Right lung (tissue), 5 donors: ENCODE measurements around the gene USP6NL. TPM values are rescaled to one million over a fixed set of nuclear protein-coding genes. Genes with fewer than 3 reads are reported as not detected.

ENCODE experiments used
- DNase-seq, 2 donors: peaks; one replicate each; pipeline ENCODE4 v3.0.0-alpha.2; 2013
- polyA plus RNA-seq, 5 donors: library from polyadenylated mRNA; unstranded; fragments of 120-200 nt; gene quantifications; one replicate each; pipeline versions ENCODE4 v1.2.1 to v1.2.3, GENCODE V29; 2013; ENCODE audit warnings: inconsistent platforms in 1 of 5, low replicate concordance in 1 of 5; ENCODE audit not compliant: insufficient read length in 5 of 5, insufficient read depth in 1 of 5

The USP6NL gene
- polyA plus RNA-seq, 5 donors = 19.2 to 26.9 (median 24.9) TPM

DNA sequence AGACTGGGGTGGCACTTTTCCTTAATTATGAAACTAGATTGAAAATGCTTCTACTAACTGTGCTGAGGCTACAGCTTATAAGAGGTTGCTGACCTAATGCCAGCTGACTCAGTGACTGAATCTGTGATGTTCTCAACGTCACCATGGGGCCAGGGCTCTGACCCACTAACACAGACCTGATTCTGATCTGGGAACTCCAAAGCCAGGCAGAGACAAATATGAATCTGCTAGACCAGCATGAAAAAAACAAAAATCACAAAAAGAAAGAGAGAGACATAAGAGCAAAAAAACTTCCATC is 16.1 kb downstream of the USP6NL start:
- DNase-seq = no peak

DNA sequence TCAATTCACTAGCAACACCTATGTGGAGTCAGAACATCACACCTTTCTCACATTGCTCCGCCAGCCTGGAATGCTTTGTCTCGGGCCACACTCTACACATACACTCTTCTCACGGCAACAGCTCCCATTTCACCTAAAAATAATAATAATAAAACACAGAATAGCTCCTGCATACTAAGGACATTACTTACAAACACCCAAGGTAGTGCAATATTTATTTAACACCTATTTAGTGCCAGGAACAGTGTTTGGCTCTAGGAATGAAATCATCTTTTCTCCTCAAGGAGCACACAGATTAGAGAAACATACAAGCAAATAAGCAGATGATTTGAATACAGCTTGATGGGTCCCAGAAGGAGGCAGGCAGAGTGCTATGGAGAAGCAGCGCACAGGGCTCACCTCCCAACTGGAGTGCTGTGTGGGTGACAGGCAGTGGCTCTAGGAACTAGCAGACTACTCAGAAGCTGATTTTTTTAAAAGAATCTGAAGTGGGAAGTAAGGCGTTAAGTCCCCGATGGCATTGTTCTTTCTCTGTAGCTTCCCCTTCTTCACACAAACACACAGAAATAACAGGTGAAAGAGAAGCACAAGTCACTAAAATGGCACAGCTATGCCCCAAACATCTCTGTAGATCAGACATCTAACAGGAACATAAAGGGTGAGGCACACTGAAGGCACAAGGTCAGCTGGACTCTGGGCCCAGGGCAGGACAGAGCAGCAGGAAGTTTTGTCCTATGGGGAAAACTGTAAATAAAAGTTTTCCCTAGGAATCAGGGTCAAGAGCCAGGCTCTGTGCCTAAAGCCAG is 16.7 kb downstream of the USP6NL start:
- DNase-seq = no peak

DNA sequence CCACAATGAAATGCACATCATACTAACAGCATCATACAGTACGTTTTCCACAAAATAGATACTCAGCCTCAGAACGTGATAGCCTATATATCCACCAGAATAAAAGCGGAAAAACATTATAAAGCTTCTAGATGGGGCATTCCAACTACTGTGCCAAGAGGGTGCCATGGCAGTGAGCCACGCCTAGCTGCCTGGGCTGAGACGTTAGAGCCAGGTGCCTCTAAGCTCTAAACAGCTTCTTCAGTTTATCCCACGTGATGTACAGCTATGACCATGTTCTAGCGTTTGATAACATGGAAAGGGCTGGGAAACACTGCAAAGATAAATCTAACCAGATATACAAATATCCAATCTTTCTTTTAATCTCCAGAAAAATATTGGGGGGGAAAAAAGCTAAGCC is 17.8 kb downstream of the USP6NL start:
- no peak for DNase-seq

DNA sequence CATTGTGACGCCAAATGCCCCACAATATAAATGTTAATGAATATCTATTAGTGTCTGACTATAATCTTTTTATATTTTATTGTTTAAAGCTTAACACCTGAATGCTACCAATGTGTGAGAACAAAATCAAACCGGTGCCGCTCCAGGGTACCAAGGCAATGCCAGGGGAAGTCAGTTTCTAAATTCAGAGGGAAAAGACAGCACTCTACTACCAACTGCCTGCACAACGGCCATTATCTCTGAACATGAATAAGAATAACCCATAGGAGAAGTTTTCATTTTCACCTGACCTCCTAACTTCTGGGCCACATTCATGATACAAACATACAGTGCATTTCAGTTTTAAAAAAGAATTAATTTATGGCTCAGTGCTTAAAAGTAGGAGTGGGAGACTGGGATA is 21.7 kb downstream of the USP6NL start:
- no peak for DNase-seq

DNA sequence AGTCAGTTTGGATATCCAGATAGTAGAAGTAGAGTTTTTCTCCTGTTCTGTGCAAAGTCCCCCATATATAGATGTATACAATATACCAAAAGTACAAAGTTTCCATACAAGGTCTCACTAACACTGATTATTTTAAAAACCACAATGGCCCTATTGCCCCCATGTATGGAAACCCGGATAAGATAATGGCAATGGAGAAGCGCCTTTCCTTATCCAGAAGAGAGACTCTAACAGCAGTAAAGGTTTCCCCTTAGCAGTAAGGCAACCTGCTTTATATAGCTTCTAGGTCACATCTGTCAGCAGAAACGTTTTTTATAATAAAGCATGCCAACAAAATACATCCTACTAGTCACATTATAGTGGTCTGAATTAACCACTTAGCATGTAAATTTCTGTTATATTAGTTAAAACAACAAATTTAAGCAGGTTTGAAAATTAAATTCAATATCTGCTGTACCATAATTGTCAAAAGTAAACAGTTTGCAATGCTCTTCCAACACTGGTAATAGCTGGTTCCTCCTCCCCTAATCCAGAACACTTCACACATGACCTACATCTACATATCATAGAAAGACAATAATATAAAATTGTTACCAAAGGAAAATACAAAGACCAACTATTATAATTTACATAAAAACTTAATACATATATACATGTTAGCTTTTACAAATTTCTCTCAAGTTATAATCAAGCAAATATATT is 22.4 kb downstream of the USP6NL start:
- DNase-seq = no peak

DNA sequence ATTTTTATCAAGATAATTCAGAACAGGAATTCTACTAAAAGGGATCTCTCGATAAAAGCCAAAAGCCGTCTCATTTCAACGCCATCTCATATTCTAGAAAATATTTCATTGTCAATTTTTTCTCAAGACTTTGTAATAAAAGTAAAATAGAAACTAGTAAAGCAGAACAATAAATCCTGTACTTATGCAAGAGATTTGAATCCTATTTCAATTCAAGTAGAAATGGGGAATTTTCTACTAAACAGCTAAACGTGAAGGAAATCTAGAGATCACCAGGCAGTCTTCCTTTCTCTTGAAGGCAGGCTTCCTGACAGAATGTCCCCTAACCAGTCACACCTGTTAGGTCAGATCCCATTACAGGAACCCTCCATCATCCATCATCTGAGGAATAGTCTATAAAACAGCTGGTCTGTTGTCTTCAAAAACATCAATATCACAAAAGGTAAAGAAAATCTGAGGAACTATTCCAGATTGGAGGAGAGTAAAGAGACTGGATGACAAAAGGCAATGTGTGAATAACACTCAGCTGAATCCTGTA is 23.7 kb downstream of the USP6NL start:
- DNase-seq = no peak

DNA sequence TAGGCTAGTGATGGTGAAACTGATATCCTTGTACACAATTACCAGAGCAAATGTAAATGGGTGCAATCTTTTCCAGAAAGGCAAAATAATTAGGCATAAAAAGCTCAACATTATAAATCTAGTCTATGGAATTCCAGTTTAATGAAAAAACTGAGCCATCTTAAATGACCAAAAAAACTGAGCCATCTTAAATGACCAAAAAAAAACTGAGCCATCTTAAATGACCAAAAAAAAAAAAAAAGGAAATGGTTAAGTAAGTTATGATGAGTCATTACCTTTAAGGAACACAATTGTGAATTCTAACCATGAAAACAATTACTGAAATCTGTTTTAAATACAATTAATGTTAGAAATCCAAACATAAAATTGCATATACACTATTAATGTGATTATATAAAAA is 25.3 kb downstream of the USP6NL start:
- DNase-seq = no peak

DNA sequence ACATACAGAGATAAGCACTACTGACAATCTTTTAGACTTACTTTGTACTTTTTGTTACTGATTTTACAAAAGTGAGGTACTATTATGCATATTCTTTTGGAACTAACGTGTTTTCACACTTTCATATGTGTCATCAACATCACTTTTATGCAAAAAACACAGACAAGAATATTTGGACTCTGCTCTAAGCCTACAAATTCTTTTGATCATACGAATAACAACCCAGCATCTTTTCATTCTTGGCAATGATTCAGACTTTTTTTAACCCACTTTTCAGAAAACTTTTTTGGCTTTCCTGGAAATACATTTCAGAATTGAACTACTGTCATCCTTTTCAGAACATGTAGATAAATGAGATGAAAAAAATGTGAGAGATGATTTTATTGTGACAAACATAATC is 30.2 kb downstream of the USP6NL start:
- DNase-seq = no peak

DNA sequence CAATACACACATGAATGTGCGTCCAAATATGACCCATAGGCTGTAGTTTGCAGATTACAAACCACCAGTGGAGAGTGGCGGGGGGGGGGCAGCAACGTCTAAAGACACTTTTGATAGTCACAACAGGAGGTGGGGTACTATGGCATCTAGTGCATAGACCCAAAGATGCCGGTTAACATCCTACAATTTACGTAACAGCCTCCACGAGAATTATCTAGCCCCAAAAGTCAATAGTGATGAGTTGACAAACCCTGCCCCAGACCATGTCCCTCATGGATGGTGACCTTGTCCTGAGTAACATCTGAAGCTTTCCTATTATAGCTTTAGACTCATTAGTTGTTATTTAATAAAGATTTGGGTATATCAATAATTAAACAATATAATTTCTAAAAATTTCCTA is 31.6 kb downstream of the USP6NL start:
- DNase-seq = no peak

DNA sequence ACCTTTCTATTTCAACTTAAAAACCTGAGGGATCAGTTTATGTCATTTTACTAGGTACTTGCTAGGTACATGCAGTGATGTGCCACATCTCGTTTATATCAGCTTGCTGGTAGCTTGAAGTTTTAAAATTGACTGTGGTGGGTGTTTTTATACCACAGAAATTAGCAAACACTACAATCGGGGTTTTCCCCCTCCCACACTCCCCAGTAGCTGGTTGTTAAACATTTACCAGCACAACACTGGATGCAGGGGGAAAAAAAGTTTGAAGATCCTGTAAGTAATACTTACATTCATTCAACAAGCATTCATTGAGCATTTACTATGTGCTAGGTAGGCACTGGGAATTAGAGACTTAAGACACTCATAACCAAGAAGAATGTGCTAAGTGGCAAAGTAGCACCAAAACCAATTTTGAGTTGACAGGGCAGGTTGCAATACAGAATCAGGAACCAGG is 32.6 kb downstream of the USP6NL start:
- DNase-seq = no peak

DNA sequence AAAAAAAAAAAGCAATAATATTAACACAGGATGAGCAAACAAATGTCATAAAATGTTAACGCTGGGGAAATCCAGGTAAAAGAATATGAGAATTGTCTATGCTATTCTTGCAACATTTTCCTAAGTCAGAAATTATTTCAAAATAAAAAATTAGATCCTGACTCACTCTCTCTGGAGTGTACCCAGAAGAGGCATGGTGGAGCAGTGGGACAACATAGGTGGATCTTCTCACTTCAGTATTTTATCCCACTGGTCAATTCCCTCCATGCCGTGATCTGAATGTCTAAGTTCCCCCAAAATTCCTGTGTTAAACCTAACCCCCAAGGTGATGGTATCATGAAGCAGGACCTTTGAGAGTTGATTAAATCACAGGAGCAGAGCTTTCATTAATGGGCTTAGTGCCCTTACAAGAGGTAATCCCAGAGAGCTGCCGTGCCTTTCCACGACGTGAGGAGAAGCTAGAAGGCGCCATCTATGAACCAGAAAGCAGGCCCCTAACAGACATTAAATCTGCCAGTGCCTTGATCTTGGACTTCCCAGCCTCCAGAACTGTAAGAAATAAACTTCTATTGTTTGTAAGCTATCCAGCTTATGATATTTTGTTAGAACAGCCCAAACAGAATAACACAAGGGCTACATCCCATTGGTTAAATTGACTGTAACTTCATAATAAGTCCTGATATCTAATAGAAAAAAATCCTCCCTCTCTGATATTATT is 35.2 kb downstream of the USP6NL start:
- no peak for DNase-seq

DNA sequence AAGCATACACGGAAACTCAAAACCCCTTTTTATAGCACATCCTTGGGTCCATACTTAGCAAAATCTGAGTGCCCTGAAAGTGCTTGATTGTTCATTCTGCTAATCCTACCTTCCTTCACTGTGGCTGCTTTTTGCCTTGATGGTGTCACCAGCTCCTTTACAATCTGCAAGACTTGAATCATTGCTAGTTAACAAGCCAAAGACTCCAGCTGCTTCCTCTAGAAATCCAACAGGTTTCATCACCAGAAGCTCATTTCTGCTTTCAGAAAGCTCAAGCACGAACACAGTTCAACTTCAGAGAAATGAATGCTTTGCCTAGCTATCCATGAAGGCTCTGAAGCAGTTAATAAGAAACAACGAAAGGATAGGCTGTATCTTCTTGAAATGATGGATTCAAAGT is 38.0 kb downstream of the USP6NL start:
- DNase-seq = peak in 1 of 2 donors; percentile 15

DNA sequence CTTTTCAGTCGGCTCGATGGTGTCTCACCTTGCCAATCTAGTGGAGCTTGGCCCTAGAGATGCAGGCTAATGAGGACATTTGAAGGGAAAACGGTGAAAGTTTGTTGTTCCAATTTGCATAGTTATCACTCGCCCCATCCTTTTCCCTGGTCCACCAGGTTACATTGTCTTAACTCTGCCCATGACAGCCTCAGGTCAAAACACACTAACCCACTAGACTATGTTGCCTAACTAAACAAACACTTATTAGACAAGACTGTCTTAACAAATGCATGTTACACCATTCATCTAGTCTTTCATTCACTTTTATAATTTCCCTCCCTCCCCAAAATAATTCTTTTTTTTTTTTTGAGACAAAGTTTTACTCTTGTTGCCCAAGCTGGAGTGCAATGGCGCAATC is 40.7 kb downstream of the USP6NL start:
- no peak for DNase-seq

DNA sequence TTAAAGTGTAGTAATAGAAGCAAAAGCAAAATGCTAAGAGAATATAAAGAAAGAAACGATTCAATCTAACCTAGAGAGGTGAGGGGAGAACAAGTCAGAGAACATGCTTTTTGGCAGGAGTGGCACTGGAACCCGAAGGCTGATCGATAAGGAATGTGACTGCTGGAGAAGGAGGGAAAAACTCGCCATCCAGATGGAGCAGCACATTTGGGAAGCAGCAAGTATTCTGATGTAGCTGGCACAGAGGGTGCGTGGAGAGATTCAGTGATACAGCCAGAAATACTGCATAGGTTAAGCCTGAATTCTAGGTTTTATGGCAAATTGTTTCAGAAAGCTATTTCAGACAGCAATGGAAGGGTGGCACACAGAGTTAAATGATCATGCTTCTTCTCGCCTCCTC is 42.0 kb downstream of the USP6NL start:
- DNase-seq = no peak

DNA sequence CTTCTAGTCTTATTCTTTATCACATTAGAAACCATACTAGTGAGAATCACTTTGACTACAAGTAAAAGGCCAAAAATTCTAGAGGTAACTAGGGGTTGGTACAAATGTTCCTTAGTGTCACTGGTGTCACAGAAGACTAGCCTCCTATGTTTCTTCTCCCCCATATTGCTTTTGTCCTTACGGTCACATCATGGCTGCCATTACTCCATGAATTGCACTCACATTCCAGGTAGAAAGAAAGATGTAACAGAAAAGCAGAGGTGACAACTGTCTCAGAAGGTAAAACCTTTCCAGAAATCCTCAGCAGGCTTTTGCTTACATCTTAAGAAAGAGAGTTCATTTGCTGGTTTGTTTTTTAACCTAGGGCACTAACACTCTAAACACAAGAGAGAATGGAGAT is 42.9 kb downstream of the USP6NL start:
- DNase-seq = no peak

DNA sequence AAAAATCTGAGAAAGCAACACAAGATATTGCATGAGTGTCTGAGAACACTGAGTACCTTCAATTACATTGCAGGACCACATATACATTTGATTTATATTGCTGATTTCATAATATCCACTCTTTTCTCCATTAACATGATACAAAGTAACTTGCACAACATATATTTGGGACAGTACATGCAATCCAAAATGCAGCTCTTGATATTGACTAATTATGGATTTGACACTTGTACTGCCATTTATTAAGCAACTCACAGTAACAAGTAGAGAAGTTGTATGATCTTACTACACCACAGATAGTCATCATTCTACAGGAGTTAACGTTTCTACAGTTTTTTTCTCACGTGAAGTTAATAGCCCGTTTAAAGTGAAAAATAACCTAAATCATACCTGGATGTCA is 46.7 kb downstream of the USP6NL start:
- no peak for DNase-seq

DNA sequence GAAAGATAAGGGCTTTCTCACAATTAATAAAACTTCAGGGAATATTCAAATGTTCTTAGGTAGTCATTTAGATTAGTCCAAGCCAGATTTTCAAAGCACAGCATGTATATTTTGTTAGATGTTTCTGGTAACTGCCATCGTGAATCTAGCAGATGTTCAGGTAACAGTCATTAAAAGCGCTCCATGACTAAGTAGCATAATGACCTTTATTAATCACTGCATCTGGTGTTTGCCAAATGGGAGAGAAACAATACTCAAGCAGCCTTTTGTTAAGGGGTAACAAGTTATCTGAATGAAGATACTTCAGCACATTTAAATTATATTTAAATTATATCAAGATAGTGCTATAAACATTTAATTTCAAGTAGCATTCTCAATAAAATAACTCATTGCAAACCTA is 47.5 kb downstream of the USP6NL start:
- DNase-seq = no peak

DNA sequence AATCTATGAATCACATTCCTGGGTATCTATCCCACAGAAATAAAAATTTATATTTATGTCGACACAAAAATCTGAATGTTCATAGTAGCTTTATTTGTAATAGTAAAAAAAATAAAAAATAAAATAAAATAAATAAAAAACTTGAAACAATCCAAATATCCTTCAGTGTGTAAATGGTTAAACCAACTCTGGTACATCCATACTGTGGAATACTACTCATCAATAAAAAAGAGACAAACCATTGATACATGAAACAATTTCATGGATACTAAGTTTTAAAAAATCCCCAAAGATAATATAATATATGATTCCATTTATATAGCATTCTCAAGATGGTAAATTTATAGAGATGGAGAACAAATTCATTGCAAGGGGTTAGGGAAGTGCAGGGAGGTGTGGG is 48.6 kb downstream of the USP6NL start:
- no peak for DNase-seq

DNA sequence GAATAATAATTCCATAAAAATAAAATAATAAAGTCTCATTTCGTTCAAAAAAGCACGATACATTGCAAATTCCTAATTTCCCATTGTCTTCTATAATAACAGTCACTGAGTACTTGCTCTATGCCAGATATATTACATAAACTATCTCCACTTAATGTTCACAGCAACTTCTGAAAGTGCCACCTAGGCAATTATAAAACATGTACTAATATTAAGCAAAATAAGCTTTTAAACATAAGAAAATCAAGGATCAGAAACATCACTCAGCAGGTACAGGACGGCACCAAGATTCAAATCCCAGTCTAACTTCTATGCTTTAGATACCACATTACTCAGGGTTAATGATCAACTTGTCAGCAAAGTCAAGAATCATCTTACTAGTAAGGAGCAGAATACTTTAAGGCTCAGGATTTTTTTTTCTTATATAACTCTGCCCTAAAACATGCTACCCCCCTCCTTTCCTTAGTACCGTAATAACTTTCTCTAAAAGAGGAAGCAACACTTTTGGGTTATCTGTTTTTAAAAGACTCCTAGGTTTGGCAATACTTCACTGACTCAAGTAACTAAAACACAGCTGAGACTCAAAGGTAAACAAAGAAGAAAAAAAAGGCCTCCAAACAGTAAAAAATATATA is 51.3 kb downstream of the USP6NL start:
- DNase-seq = peak in 1 of 2 donors; percentile 25

DNA sequence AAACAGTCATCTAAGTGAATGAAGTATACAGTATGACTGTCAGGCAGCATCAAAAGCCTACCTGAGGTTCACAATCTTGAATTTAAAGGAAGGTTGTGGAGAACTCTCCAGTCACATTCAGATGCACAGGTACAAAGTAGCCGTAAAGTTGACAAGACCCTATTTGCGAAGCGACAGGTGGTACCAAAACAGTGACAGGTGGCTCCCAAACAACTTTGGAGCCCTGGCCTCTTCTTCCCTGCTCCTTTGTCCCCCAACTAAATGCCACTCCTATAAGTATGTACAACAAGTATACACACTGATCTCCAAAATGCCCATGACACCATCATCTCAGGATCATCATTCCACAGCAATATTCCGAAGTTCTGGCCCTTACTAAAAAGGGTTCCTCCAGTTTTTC is 53.5 kb downstream of the USP6NL start:
- no peak for DNase-seq

DNA sequence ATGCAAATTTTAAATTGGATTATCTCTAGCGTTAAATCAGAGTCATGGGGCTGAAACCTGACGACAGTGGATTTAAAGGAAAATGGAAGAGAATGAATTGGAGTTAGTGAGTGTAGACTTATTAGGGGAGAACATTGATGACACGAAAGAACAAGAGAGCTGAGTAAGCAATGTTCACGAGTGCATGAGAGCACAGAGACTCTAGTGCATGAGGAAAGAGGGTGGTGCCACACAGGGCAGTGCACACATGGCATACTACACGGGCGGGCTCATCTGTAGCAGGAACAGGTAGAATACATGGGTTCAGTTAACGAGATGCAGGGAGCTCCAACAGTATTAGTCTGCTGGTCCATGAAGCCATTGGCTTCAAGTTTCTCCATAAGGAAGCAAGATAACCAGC is 53.9 kb downstream of the USP6NL start:
- DNase-seq = no peak

DNA sequence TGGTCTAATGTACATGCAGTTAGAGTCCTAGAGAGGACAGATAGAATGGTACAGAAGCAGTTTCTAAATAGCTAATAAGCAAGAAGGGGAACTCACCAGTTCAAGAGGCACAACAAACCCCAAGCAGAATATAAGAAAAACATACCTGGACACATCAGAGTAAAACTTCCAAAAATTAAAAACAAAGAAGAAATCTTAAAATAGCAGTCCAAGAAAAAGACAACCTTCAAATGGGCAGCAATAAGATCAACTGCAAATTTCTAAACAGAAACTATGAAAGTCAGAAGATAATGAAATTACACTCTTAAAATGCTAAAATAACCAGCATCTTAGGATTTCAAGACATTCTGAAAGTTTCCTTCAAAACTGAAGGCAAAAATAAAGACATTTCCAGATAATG is 55.9 kb downstream of the USP6NL start:
- DNase-seq = no peak
